ENCODE results near the gene BMAL2.
A peak's percentile ranks its signal among the peaks of the same experiment; 100 is the strongest.

- TF ChIP-seq CTCF (IDR thresholded peaks at IDR 0.05) (no peak), POLR2AphosphoS5 (IDR thresholded peaks at IDR 0.05) (peak in 2 of 4 donors; percentile 39 to 66), POLR2A (IDR thresholded peaks at IDR 0.05) (no peak), EP300 (IDR thresholded peaks at IDR 0.05) (no peak)
These were observed 1.2 kb upstream of the BMAL2 start for GRCh38 chr12:27331291-27331926.

All from sigmoid colon (tissue), 4 donors.